ENCODE measurements around the gene SHB. TPM values are rescaled to one million over a fixed set of nuclear protein-coding genes. Genes with fewer than 3 reads are reported as not detected.
A peak's percentile ranks its signal among the peaks of the same experiment; 100 is the strongest.

SHB gene
- total and polyA plus RNA-seq, 2 experiments from 2014 or later = 20.8 to 48.3 TPM

GRCh38 chr9:37971108-37971459 is 97.9 kb downstream of the SHB start:
- no peak for DNase-seq (ENCODE audit: low spot score)
- Histone ChIP-seq H3K27me3 (no peaks in the 10 kb centered on the region), H3K4me2 (no peak overlapping the region), H3K4me3 (no peak overlapping the region), H3K36me3 (replicated peaks; ENCODE audit: insufficient read depth, low read depth) (no peaks in the 10 kb centered on the region), H3K9me3 (ENCODE audit: low read depth) (no peaks in the 10 kb centered on the region), H3K9me2 (replicated peaks; ENCODE audit: insufficient read depth) (no peaks in the 10 kb centered on the region), H2AFZ (no peak overlapping the region), H3K4me1 (ENCODE audit: insufficient read depth) (peaks cover 56% of the 10 kb centered on the region), H4K20me1 (ENCODE audit: insufficient read depth, poor library complexity, severe bottlenecking) (no peaks in the 10 kb centered on the region), H3K27ac (peak overlapping the region; percentile 75), H3K79me2 (peaks cover 10% of the 10 kb centered on the region)
- TF ChIP-seq EZH2 (IDR thresholded peaks at IDR 0.05; ENCODE audit: borderline replicate concordance) (no peak), EZH2phosphoT487 (IDR thresholded peaks at IDR 0.05; ENCODE audit: low read depth, severe bottlenecking, unreplicated experiment) (no peak), CTCF (IDR thresholded peaks at IDR 0.05; ENCODE audit: poor library complexity) (no peak)
- WGBS (ENCODE audit: low lambda C conversion rate, missing lambda C conversion rate) = 85% methylated on average over 7 of the region's 7 CpGs

GRCh38 chr9:37970301-37971107 is 98.5 kb downstream of the SHB start:
- H3K36me3 ChIP-seq (replicated peaks; ENCODE audit: insufficient read depth, low read depth) = no peaks in the 10 kb centered on the region

GRCh38 chr9:37969558-37970300 is 99.3 kb downstream of the SHB start:
- H3K9me2 ChIP-seq (replicated peaks; ENCODE audit: insufficient read depth) = no peaks in the 10 kb centered on the region
- H3K36me3 ChIP-seq (replicated peaks; ENCODE audit: insufficient read depth, low read depth) = no peaks in the 10 kb centered on the region
- peak overlapping the region; percentile 91 for H3K27ac ChIP-seq
- peaks cover 69% of the 10 kb centered on the region for H3K4me1 ChIP-seq (ENCODE audit: insufficient read depth)
- no peak overlapping the region for H3K4me3 ChIP-seq
- peak overlapping the region; percentile 16 for H3K4me2 ChIP-seq
- H2AFZ ChIP-seq = no peak overlapping the region
- WGBS (ENCODE audit: low lambda C conversion rate, missing lambda C conversion rate) = 75% methylated on average over 11 of the region's 11 CpGs
- no peaks in the 10 kb centered on the region for H4K20me1 ChIP-seq (ENCODE audit: insufficient read depth, poor library complexity, severe bottlenecking)
- TF ChIP-seq EZH2 (IDR thresholded peaks at IDR 0.05; ENCODE audit: borderline replicate concordance) = no peak
- no peak for TF ChIP-seq CTCF (IDR thresholded peaks at IDR 0.05; ENCODE audit: poor library complexity)
- no peak for TF ChIP-seq EZH2phosphoT487 (IDR thresholded peaks at IDR 0.05; ENCODE audit: low read depth, severe bottlenecking, unreplicated experiment)
- H3K79me2 ChIP-seq = peaks cover 3% of the 10 kb centered on the region
- H3K9me3 ChIP-seq (ENCODE audit: low read depth) = no peaks in the 10 kb centered on the region
- no peak for DNase-seq (ENCODE audit: low spot score)
- H3K27me3 ChIP-seq = no peaks in the 10 kb centered on the region

More at GRCh38 chr9:37970301-37971107, 98.5 kb downstream of the SHB start:
- Histone ChIP-seq H3K9me3 (ENCODE audit: low read depth) (no peaks in the 10 kb centered on the region), H3K79me2 (peaks cover 5% of the 10 kb centered on the region), H3K27ac (peak overlapping the region; percentile 91), H2AFZ (no peak overlapping the region), H3K27me3 (no peaks in the 10 kb centered on the region), H4K20me1 (ENCODE audit: insufficient read depth, poor library complexity, severe bottlenecking) (no peaks in the 10 kb centered on the region), H3K4me1 (ENCODE audit: insufficient read depth) (peaks cover 61% of the 10 kb centered on the region), H3K4me2 (no peak overlapping the region), H3K9me2 (replicated peaks; ENCODE audit: insufficient read depth) (no peaks in the 10 kb centered on the region), H3K4me3 (no peak overlapping the region)
- no peak for TF ChIP-seq EZH2phosphoT487 (IDR thresholded peaks at IDR 0.05; ENCODE audit: low read depth, severe bottlenecking, unreplicated experiment)
- no peak for TF ChIP-seq EZH2 (IDR thresholded peaks at IDR 0.05; ENCODE audit: borderline replicate concordance)
- no peak for TF ChIP-seq CTCF (IDR thresholded peaks at IDR 0.05; ENCODE audit: poor library complexity)
- DNase-seq (ENCODE audit: low spot score) = no peak
- WGBS (ENCODE audit: low lambda C conversion rate, missing lambda C conversion rate) = 92% methylated on average over 11 of the region's 11 CpGs
